ENCODE results near the gene SNCA.

Gene SNCA

GRCh38 chr4:89847571-89848325 is 10.8 kb upstream of the SNCA start:
- H3K36me3 ChIP-seq (ENCODE audit: control insufficient read depth, insufficient read depth, low read length), result no peaks in the 10 kb centered on the region
- no peaks in the 10 kb centered on the region for H3K27me3 ChIP-seq (ENCODE audit: control insufficient read depth, insufficient read depth, low read length, poor library complexity, severe bottlenecking)
- no peaks in the 10 kb centered on the region for H3K4me1 ChIP-seq (ENCODE audit: control insufficient read depth, insufficient read depth, low read length)
- H3K9me3 ChIP-seq (ENCODE audit: control insufficient read depth, low read length), result no peaks in the 10 kb centered on the region
- 83 to 86% methylated on average over 1 of the region's 1 CpG for WGBS, 2 experiments
- H3K27ac ChIP-seq (ENCODE audit: insufficient read depth, low read depth, low read length, poor library complexity, severe bottlenecking), result no peak overlapping the region
- no peak overlapping the region for H3K4me3 ChIP-seq (ENCODE audit: insufficient read depth, low read depth, low read length)

DNA sequence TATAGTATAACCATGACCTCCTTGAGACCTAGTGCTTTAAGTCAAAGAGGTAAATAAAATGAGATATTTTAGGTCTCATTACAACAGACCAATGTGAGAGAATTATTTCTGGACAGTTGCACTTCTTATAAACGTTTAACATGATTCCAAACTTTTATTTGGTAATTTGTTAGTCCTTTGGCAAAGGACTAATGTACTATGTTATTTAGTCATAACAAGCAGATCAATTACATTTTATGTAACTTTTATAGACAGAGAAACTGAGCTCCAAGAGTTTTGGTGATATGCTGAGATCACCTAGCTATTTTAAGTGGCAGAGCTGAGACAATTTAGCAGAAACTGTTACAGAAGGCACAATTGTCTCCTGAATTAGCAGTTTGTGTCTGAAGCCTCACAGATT is 2.6 kb upstream of the SNCA start:
- Histone ChIP-seq H3K27me3 (ENCODE audit: control insufficient read depth, insufficient read depth, low read length, poor library complexity, severe bottlenecking) (peaks cover 9% of the 10 kb centered on the region), H3K36me3 (ENCODE audit: control insufficient read depth, insufficient read depth, low read length) (no peaks in the 10 kb centered on the region)

DNA sequence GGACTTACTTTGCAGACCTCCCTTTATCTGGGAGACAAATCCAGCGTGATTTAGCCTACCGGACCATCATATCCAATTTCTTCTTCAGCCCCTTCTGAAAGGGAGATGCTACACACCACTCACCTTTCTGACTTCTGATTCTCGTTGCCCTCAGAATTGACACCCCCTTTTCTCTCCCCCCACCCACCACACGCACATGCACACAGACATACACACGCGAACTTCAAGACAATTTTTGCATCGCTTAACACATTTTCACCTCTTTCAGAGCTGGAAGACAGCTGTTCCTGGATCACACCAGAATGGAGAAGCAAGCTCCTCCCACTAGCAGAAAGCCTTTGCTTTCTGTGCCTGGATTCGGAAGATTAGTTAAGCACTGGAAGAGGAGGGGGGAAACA is 1.0 kb upstream of the SNCA start:
- Histone ChIP-seq H3K36me3 (ENCODE audit: control insufficient read depth, insufficient read depth, low read length) (no peaks in the 10 kb centered on the region), H3K27ac (ENCODE audit: insufficient read depth, low read depth, low read length, poor library complexity, severe bottlenecking) (peak overlapping the region; percentile 9), H3K27me3 (ENCODE audit: control insufficient read depth, insufficient read depth, low read length, poor library complexity, severe bottlenecking) (peaks cover 9% of the 10 kb centered on the region), H3K4me1 (ENCODE audit: control insufficient read depth, insufficient read depth, low read length) (no peaks in the 10 kb centered on the region), H3K4me3 (ENCODE audit: insufficient read depth, low read depth, low read length) (peak overlapping the region; percentile 60), H3K9me3 (ENCODE audit: control insufficient read depth, low read length) (no peaks in the 10 kb centered on the region)
- WGBS, 2 experiments, result 3 to 4% methylated on average over 8 of the region's 8 CpGs

More for the DNA sequence above, 2.6 kb upstream of the SNCA start:
- H3K9me3 ChIP-seq (ENCODE audit: control insufficient read depth, low read length), result no peaks in the 10 kb centered on the region
- H3K4me1 ChIP-seq (ENCODE audit: control insufficient read depth, insufficient read depth, low read length), result no peaks in the 10 kb centered on the region
- 86% methylated on average over 1 of the region's 1 CpG; no CpG with 5 or more reads in 1 of the 2 experiments for WGBS, 2 experiments
- no peak overlapping the region for H3K4me3 ChIP-seq (ENCODE audit: insufficient read depth, low read depth, low read length)
- no peak overlapping the region for H3K27ac ChIP-seq (ENCODE audit: insufficient read depth, low read depth, low read length, poor library complexity, severe bottlenecking)

- WGBS, 2 experiments, result 1% methylated on average over 30 of the region's 30 CpGs
- peak overlapping the region; percentile 60 for H3K4me3 ChIP-seq (ENCODE audit: insufficient read depth, low read depth, low read length)
- H3K4me1 ChIP-seq (ENCODE audit: control insufficient read depth, insufficient read depth, low read length), result no peaks in the 10 kb centered on the region
- no peaks in the 10 kb centered on the region for H3K36me3 ChIP-seq (ENCODE audit: control insufficient read depth, insufficient read depth, low read length)
- peaks cover 9% of the 10 kb centered on the region for H3K27me3 ChIP-seq (ENCODE audit: control insufficient read depth, insufficient read depth, low read length, poor library complexity, severe bottlenecking)
- no peaks in the 10 kb centered on the region for H3K9me3 ChIP-seq (ENCODE audit: control insufficient read depth, low read length)
- H3K27ac ChIP-seq (ENCODE audit: insufficient read depth, low read depth, low read length, poor library complexity, severe bottlenecking), result peak overlapping the region; percentile 9
These were observed 528 bp upstream of the SNCA start for GRCh38 chr4:89837385-89837992.

- H3K4me3 ChIP-seq (ENCODE audit: insufficient read depth, low read depth, low read length), result peak overlapping the region; percentile 60
- no peak overlapping the region for H3K27ac ChIP-seq (ENCODE audit: insufficient read depth, low read depth, low read length, poor library complexity, severe bottlenecking)
- 12 to 18% methylated on average over 33 of the region's 33 CpGs for WGBS, 2 experiments
- H3K9me3 ChIP-seq (ENCODE audit: control insufficient read depth, low read length), result no peaks in the 10 kb centered on the region
- peaks cover 9% of the 10 kb centered on the region for H3K27me3 ChIP-seq (ENCODE audit: control insufficient read depth, insufficient read depth, low read length, poor library complexity, severe bottlenecking)
- H3K36me3 ChIP-seq (ENCODE audit: control insufficient read depth, insufficient read depth, low read length), result no peaks in the 10 kb centered on the region
- no peaks in the 10 kb centered on the region for H3K4me1 ChIP-seq (ENCODE audit: control insufficient read depth, insufficient read depth, low read length)
These were observed 773 bp downstream of the SNCA start for GRCh38 chr4:89836031-89836745.

GRCh38 chr4:89835413-89835812 is 1.5 kb downstream of the SNCA start:
- Histone ChIP-seq H3K4me3 (ENCODE audit: insufficient read depth, low read depth, low read length) (peak overlapping the region; percentile 60), H3K9me3 (ENCODE audit: control insufficient read depth, low read length) (no peaks in the 10 kb centered on the region), H3K27ac (ENCODE audit: insufficient read depth, low read depth, low read length, poor library complexity, severe bottlenecking) (no peak overlapping the region), H3K4me1 (ENCODE audit: control insufficient read depth, insufficient read depth, low read length) (no peaks in the 10 kb centered on the region), H3K27me3 (ENCODE audit: control insufficient read depth, insufficient read depth, low read length, poor library complexity, severe bottlenecking) (peaks cover 9% of the 10 kb centered on the region), H3K36me3 (ENCODE audit: control insufficient read depth, insufficient read depth, low read length) (no peaks in the 10 kb centered on the region)
- WGBS, 2 experiments, result 84 to 91% methylated on average over 1 of the region's 1 CpG

DNA sequence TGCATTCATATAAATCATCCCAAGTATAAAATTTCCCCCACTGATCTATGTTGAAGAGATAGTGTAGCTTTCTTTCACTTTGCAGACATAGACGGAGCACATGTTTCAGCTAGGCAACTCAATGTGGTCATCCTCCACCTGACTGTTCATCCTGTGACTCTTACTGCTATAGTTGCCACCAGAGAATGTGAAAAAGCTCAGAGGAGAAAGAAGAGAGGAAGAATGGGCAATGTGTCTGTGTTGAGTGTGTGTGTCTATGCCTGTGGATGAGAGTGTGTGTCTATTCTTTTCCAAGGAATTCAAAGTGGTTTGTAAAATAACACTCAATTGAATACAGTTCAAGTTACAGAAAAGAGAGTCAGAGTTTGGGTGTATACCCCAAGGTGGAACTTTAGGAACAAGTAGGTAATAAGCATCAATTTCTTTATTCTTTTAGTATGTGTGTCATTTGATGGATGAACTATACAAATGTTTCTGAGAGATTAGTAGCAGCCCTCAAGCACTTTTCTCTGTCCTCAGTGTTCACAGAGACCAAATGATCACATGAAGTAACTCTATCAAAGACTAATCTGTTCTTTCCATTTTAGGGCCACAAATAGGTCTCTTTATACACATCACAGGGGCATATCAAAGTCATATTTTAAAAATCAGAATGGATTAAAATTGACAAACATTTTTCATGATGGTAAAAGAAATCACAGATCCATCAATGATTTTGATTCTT is 2.3 kb downstream of the SNCA start:
- Histone ChIP-seq H3K4me3 (ENCODE audit: insufficient read depth, low read depth, low read length) (no peak overlapping the region), H3K27me3 (ENCODE audit: control insufficient read depth, insufficient read depth, low read length, poor library complexity, severe bottlenecking) (peaks cover 9% of the 10 kb centered on the region), H3K4me1 (ENCODE audit: control insufficient read depth, insufficient read depth, low read length) (no peaks in the 10 kb centered on the region), H3K36me3 (ENCODE audit: control insufficient read depth, insufficient read depth, low read length) (no peaks in the 10 kb centered on the region), H3K9me3 (ENCODE audit: control insufficient read depth, low read length) (no peaks in the 10 kb centered on the region), H3K27ac (ENCODE audit: insufficient read depth, low read depth, low read length, poor library complexity, severe bottlenecking) (no peak overlapping the region)
- WGBS, 2 experiments, result 23 to 36% methylated on average over 1 of the region's 1 CpG

- Histone ChIP-seq H3K27me3 (ENCODE audit: control insufficient read depth, insufficient read depth, low read length, poor library complexity, severe bottlenecking) (no peaks in the 10 kb centered on the region), H3K9me3 (ENCODE audit: control insufficient read depth, low read length) (no peaks in the 10 kb centered on the region), H3K4me3 (ENCODE audit: insufficient read depth, low read depth, low read length) (no peak overlapping the region), H3K27ac (ENCODE audit: insufficient read depth, low read depth, low read length, poor library complexity, severe bottlenecking) (no peak overlapping the region), H3K4me1 (ENCODE audit: control insufficient read depth, insufficient read depth, low read length) (no peaks in the 10 kb centered on the region), H3K36me3 (ENCODE audit: control insufficient read depth, insufficient read depth, low read length) (no peaks in the 10 kb centered on the region)
- WGBS, 2 experiments, result 79% methylated on average over 7 of the region's 7 CpGs
These were observed 7.4 kb downstream of the SNCA start for GRCh38 chr4:89829470-89830138.

GRCh38 chr4:89823416-89823815 is 13.5 kb downstream of the SNCA start:
- H3K36me3 ChIP-seq (ENCODE audit: control insufficient read depth, insufficient read depth, low read length), result no peaks in the 10 kb centered on the region
- H3K4me3 ChIP-seq (ENCODE audit: insufficient read depth, low read depth, low read length), result no peak overlapping the region
- no peaks in the 10 kb centered on the region for H3K4me1 ChIP-seq (ENCODE audit: control insufficient read depth, insufficient read depth, low read length)
- no peaks in the 10 kb centered on the region for H3K27me3 ChIP-seq (ENCODE audit: control insufficient read depth, insufficient read depth, low read length, poor library complexity, severe bottlenecking)
- no peaks in the 10 kb centered on the region for H3K9me3 ChIP-seq (ENCODE audit: control insufficient read depth, low read length)
- H3K27ac ChIP-seq (ENCODE audit: insufficient read depth, low read depth, low read length, poor library complexity, severe bottlenecking), result no peak overlapping the region

All from ectodermal cell (in vitro differentiated cells).